ENCODE measurements around the gene UBE2E2.
"Not testable (repeated sequence)": the region's sequence is repeated elsewhere in the genome, so short reads cannot be mapped to it uniquely, and the experiment has no call there.

UBE2E2 gene

GRCh38 chr3:23602971-23603370, 399.8 kb downstream of the UBE2E2 start:
- no peak for TF ChIP-seq CTCF (IDR thresholded peaks at IDR 0.05; ENCODE audit: insufficient read depth, missing control alignments)
- FAIRE-seq = no peak
- no peak for DNase-seq (ENCODE audit: insufficient read length, low spot score)

DNA sequence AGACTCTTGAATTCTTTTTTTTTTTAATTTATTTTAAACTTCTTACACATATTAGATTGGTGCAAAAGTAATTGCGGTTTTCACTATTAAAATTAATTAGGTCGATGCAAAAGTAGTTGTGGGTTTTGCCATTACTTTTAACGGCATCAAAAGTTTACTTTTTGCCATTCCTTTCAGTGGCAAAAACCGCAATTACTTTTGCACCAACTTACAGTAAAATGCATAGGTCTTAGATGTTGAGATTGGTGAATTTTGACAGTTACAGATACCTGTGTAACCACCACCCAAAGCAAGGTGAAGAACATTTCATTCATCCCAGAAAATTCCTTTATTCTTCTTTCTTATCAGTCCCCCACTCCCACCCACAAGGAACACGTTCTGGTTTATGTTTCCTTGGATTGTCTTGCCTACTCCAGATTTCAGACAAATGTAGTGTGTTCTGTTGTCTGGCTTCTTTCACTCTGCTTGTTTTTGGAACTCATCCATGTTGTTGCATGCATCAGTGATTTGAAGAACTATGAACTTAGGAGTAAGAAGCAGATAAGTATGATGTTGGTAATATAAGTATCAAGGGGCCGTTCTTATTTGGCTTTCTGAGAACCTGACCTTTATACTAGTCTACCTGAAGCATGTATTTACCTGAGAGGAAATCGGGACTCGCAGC, 404.2 kb downstream of the UBE2E2 start:
- no peak for DNase-seq (ENCODE audit: insufficient read length, low spot score)
- FAIRE-seq = no peak
- no peak for TF ChIP-seq CTCF (IDR thresholded peaks at IDR 0.05; ENCODE audit: insufficient read depth, missing control alignments)

GRCh38 chr3:23608650-23609049, 405.5 kb downstream of the UBE2E2 start:
- DNase-seq (ENCODE audit: insufficient read length, low spot score) = no peak
- TF ChIP-seq CTCF (IDR thresholded peaks at IDR 0.05; ENCODE audit: insufficient read depth, missing control alignments) = no peak
- FAIRE-seq = no peak

- no peak for TF ChIP-seq CTCF (IDR thresholded peaks at IDR 0.05; ENCODE audit: insufficient read depth, missing control alignments)
- no peak for FAIRE-seq
- no peak for DNase-seq (ENCODE audit: insufficient read length, low spot score)
Observed at GRCh38 chr3:23611737-23612295, 408.7 kb downstream of the UBE2E2 start.

GRCh38 chr3:23612296-23612891, 409.3 kb downstream of the UBE2E2 start:
- TF ChIP-seq CTCF (IDR thresholded peaks at IDR 0.05; ENCODE audit: insufficient read depth, missing control alignments) = no peak
- DNase-seq (ENCODE audit: insufficient read length, low spot score) (no peak), FAIRE-seq (no peak)

GRCh38 chr3:23615068-23615467, 411.9 kb downstream of the UBE2E2 start:
- FAIRE-seq = no peak
- no peak for DNase-seq (ENCODE audit: insufficient read length, low spot score)
- TF ChIP-seq CTCF (IDR thresholded peaks at IDR 0.05; ENCODE audit: insufficient read depth, missing control alignments) = no peak

DNA sequence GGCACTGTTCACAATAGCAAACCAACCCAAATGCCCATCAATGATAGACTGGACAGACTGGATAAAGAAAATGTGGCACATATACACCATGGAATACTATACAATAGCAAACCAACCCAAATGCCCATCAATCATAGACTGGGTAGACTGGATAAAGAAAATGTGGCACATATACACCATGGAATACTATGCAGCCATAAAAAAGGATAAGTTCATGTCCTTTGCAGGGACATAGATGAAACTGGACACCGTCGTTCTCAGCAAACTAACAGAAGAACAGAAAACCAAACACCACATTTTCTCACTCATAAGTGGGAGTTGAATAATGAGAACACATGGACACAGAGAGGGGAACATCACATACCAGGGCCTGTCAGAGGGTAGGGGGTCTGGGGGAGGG, 415.3 kb downstream of the UBE2E2 start:
- not testable (repeated sequence) for DNase-seq (ENCODE audit: insufficient read length, low spot score); FAIRE-seq

All from D721Med (cell line).